ENCODE results near the gene RHEB. TPM values are rescaled to one million over a fixed set of nuclear protein-coding genes. Genes with fewer than 3 reads are reported as not detected.

Gene RHEB
- total RNA-seq, 2 experiments from 2014 or later = 62.0 to 64.6 TPM

- H3K36me3 Mint-ChIP-seq = peaks cover 36% of the 10 kb centered on the region
- H3K27ac Mint-ChIP-seq = no peak overlapping the region
- no peak overlapping the region for H3K4me3 Mint-ChIP-seq
- no peak for DNase-seq
- intact Hi-C loops (cut with micrococcal nuclease) = no loop called here
- peaks cover 5% of the 10 kb centered on the region for H3K4me1 Mint-ChIP-seq (ENCODE audit: low read depth)
- peaks cover 4% of the 10 kb centered on the region for H3K27me3 Mint-ChIP-seq
- ChIA-PET POLR2A (no interaction called here), CTCF (interaction anchor here (5.6 kb wide), 1 partner anchor 12 kb away, joined by 36 read pairs; no protein-coding TSS in a partner anchor)
- H3K9me3 Mint-ChIP-seq = peaks cover 31% of the 10 kb centered on the region
These were observed 58.4 kb downstream of the RHEB start for GRCh38 chr7:151461096-151461941.

DNA sequence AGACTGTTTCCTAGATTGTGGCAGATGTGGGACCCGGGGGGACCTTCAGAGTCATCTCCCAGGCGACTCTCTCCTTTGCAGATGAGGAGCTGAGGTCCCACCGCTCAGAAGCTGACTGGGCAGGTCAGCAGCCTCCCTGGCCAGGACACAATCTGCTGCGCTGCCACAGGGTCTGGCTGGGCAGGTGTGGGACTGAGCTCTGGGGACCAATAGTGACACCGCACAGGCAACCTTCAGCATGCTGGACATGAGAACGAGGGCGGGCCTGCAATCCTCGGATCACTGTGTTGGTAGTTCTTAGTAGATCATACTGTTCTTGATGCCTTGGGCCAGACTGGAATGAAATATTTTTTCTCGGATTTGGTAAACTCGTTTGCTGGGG lies 59.2 kb downstream of the RHEB start:
- H3K9me3 Mint-ChIP-seq = peaks cover 30% of the 10 kb centered on the region
- intact Hi-C loops (cut with micrococcal nuclease) = no loop called here
- ChIA-PET CTCF (interaction anchor here (5.6 kb wide), 1 partner anchor 11 kb away, joined by 36 read pairs; no protein-coding TSS in a partner anchor), POLR2A (no interaction called here)
- H3K27me3 Mint-ChIP-seq = peaks cover 4% of the 10 kb centered on the region
- no peak overlapping the region for H3K4me3 Mint-ChIP-seq
- H3K27ac Mint-ChIP-seq = no peak overlapping the region
- peaks cover 7% of the 10 kb centered on the region for H3K4me1 Mint-ChIP-seq (ENCODE audit: low read depth)
- peaks cover 28% of the 10 kb centered on the region for H3K36me3 Mint-ChIP-seq
- no peak for DNase-seq

GRCh38 chr7:151459726-151460473 lies 59.8 kb downstream of the RHEB start:
- H3K9me3 Mint-ChIP-seq = peaks cover 26% of the 10 kb centered on the region
- CTCF ChIA-PET = interaction anchor here (5.6 kb wide), 1 partner anchor 11 kb away, joined by 36 read pairs; no protein-coding TSS in a partner anchor
- H3K27me3 Mint-ChIP-seq = peaks cover 4% of the 10 kb centered on the region
- H3K27ac Mint-ChIP-seq = no peak overlapping the region
- DNase-seq = no peak
- H3K4me3 Mint-ChIP-seq = no peak overlapping the region
- intact Hi-C loops (cut with micrococcal nuclease) = no loop called here
- H3K36me3 Mint-ChIP-seq = peaks cover 23% of the 10 kb centered on the region
- POLR2A ChIA-PET = no interaction called here
- peaks cover 8% of the 10 kb centered on the region for H3K4me1 Mint-ChIP-seq (ENCODE audit: low read depth)

DNA sequence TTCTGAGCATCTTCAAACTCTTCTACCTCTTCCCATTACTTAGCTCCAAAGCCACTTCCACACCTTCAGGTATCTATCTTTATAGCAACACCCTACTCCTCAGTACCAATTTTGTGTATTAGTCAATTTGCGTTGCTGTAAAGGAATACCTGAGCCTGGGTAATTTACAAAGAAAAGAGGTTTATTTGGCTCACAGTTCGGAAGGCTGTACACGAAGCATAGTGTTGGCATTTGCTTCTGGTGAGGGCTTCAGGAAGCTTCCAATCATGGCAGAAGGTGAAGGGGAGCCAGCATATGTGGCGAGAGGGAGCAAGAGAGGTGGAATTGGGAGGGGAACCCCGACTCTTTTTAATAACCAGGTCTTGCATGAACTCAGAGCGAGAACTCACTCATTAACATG lies 62.2 kb downstream of the RHEB start:
- intact Hi-C loops (cut with micrococcal nuclease) = no loop called here
- peaks cover 9% of the 10 kb centered on the region for H3K9me3 Mint-ChIP-seq
- H3K4me3 Mint-ChIP-seq = no peak overlapping the region
- POLR2A ChIA-PET = no interaction called here
- peaks cover 4% of the 10 kb centered on the region for H3K27me3 Mint-ChIP-seq
- H3K27ac Mint-ChIP-seq = no peak overlapping the region
- CTCF ChIA-PET = interaction anchor here (2.7 kb wide), 1 partner anchor 9 kb away, joined by 10 read pairs; no protein-coding TSS in a partner anchor
- no peak for DNase-seq
- H3K36me3 Mint-ChIP-seq = peaks cover 3% of the 10 kb centered on the region
- peaks cover 8% of the 10 kb centered on the region for H3K4me1 Mint-ChIP-seq (ENCODE audit: low read depth)

GRCh38 chr7:151456782-151457181 lies 62.9 kb downstream of the RHEB start:
- no peak for DNase-seq
- peaks cover 4% of the 10 kb centered on the region for H3K27me3 Mint-ChIP-seq
- H3K4me3 Mint-ChIP-seq = no peak overlapping the region
- intact Hi-C loops (cut with micrococcal nuclease) = no loop called here
- peaks cover 2% of the 10 kb centered on the region for H3K9me3 Mint-ChIP-seq
- CTCF ChIA-PET = interaction anchor here (2.7 kb wide), 1 partner anchor 9 kb away, joined by 10 read pairs; no protein-coding TSS in a partner anchor
- no peaks in the 10 kb centered on the region for H3K36me3 Mint-ChIP-seq
- H3K4me1 Mint-ChIP-seq (ENCODE audit: low read depth) = peaks cover 8% of the 10 kb centered on the region
- POLR2A ChIA-PET = no interaction called here
- no peak overlapping the region for H3K27ac Mint-ChIP-seq

DNA sequence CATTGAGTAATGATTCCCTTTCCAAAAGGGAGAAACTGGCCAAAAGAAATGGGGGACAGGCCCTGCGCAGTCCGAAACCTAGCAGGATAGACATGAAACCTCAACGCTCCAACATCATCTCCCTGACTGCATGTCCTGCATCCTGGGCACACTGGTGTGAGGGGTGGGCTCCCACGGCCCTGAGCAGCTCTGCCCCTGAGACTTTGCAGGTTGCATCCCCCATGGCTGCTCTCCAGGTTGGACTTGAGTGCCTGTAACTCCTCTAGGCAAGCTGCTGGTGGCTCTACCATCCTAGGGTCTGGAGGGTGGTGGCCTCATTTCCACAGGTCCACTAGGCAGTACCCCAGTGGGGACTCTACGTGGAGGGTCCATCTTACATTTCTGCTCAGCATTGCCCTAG lies 63.4 kb downstream of the RHEB start:
- intact Hi-C loops (cut with micrococcal nuclease) = no loop called here
- DNase-seq = no peak
- Mint-ChIP-seq H3K4me1 (ENCODE audit: low read depth) (peaks cover 8% of the 10 kb centered on the region), H3K4me3 (no peak overlapping the region), H3K36me3 (no peaks in the 10 kb centered on the region), H3K27me3 (peaks cover 4% of the 10 kb centered on the region), H3K27ac (no peak overlapping the region), H3K9me3 (peaks cover 2% of the 10 kb centered on the region)
- CTCF ChIA-PET = interaction anchor here (1.6 to 2.7 kb wide), 2 partner anchors 8 to 88 kb away, joined by 5 to 10 read pairs; no protein-coding TSS in a partner anchor
- POLR2A ChIA-PET = no interaction called here

GRCh38 chr7:151455690-151456089 lies 64.0 kb downstream of the RHEB start:
- peaks cover 8% of the 10 kb centered on the region for H3K4me1 Mint-ChIP-seq (ENCODE audit: low read depth)
- POLR2A ChIA-PET = no interaction called here
- no peak overlapping the region for H3K27ac Mint-ChIP-seq
- CTCF ChIA-PET = interaction anchor here (1.6 kb wide), 1 partner anchor 87 kb away, joined by 5 read pairs; no protein-coding TSS in a partner anchor
- intact Hi-C loops (cut with micrococcal nuclease) = no loop called here
- H3K27me3 Mint-ChIP-seq = peaks cover 3% of the 10 kb centered on the region
- H3K4me3 Mint-ChIP-seq = no peak overlapping the region
- peak; percentile 30 for DNase-seq
- H3K36me3 Mint-ChIP-seq = no peaks in the 10 kb centered on the region
- no peaks in the 10 kb centered on the region for H3K9me3 Mint-ChIP-seq

GRCh38 chr7:151454932-151455530 lies 64.7 kb downstream of the RHEB start:
- ChIA-PET CTCF (interaction anchor here (1.6 kb wide), 1 partner anchor 87 kb away, joined by 5 read pairs; no protein-coding TSS in a partner anchor), POLR2A (no interaction called here)
- peaks cover 8% of the 10 kb centered on the region for H3K4me1 Mint-ChIP-seq (ENCODE audit: low read depth)
- no peak overlapping the region for H3K27ac Mint-ChIP-seq
- H3K9me3 Mint-ChIP-seq = no peaks in the 10 kb centered on the region
- DNase-seq = no peak
- H3K36me3 Mint-ChIP-seq = no peaks in the 10 kb centered on the region
- no peak overlapping the region for H3K4me3 Mint-ChIP-seq
- intact Hi-C loops (cut with micrococcal nuclease) = no loop called here
- H3K27me3 Mint-ChIP-seq = no peaks in the 10 kb centered on the region

DNA sequence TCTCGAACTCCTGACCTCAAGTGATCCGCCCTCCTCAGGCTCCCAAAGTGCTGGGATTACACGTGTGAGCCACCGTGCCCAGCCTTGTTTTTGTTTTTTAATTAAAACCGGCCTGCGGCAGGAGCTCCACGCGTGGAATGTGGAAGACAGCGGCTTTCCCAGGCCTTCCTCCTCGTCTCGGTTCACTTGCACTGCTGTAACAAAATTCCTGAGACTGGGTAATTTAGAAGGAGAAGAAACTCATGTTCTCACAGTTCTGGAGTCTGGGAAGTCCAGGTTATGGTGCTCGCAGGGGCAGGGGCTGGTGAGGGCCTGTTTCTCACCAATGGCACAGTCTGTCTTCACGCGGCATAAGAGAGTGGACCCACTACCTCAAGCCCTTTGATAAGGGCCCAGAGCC lies 65.4 kb downstream of the RHEB start:
- Mint-ChIP-seq H3K4me1 (ENCODE audit: low read depth) (peaks cover 12% of the 10 kb centered on the region), H3K36me3 (no peaks in the 10 kb centered on the region), H3K4me3 (no peak overlapping the region), H3K9me3 (no peaks in the 10 kb centered on the region), H3K27ac (no peak overlapping the region), H3K27me3 (peaks cover 2% of the 10 kb centered on the region)
- ChIA-PET CTCF (interaction anchor here (0.8 to 14.5 kb wide), 2 partner anchors 58 to 85 kb away, joined by 3 to 384 read pairs; no protein-coding TSS in a partner anchor), POLR2A (no interaction called here)
- DNase-seq = no peak
- intact Hi-C loops (cut with micrococcal nuclease) = no loop called here

GRCh38 chr7:151453326-151453791 lies 66.3 kb downstream of the RHEB start:
- H3K4me3 Mint-ChIP-seq = no peak overlapping the region
- no peak overlapping the region for H3K27ac Mint-ChIP-seq
- ChIA-PET CTCF (interaction anchor here (14.5 kb wide), 1 partner anchor 84 kb away, joined by 384 read pairs; no protein-coding TSS in a partner anchor), POLR2A (no interaction called here)
- peaks cover 2% of the 10 kb centered on the region for H3K27me3 Mint-ChIP-seq
- no peaks in the 10 kb centered on the region for H3K9me3 Mint-ChIP-seq
- DNase-seq = no peak
- H3K4me1 Mint-ChIP-seq (ENCODE audit: low read depth) = peaks cover 12% of the 10 kb centered on the region
- intact Hi-C loops (cut with micrococcal nuclease) = no loop called here
- no peaks in the 10 kb centered on the region for H3K36me3 Mint-ChIP-seq

DNA sequence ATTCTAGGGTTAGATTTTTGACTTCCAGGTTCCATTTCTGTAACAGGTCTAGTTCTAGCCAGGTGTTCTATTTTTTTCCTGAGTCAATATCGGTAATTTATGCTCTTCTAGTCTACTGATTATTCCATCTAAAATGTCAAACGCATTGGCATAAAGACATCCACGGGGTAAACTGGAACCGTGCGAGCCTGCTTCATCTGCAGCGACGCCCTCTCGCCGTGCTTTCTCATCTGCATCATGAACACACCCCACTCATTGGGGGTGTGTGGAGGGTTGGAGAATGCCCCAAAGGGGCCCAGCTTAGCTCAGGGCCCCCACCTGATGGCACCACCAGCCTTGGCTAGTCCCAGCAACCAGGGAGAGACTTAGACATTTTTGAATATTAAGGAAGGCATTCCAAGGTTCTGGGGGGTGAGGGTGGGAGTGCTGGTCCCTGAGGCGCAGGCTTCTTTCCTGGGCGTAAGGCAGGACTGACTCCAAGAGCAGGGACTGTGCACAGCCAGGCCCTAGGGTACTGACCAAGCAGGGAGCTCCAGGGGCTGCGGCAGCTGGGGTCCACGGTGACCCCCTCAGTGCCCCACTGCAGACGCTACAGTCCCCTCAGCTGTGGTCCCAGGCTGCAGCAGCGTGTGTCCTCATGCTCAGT lies 66.9 kb downstream of the RHEB start:
- intact Hi-C loops (cut with micrococcal nuclease) = no loop called here
- DNase-seq = no peak
- H3K27me3 Mint-ChIP-seq = peaks cover 2% of the 10 kb centered on the region
- no peaks in the 10 kb centered on the region for H3K36me3 Mint-ChIP-seq
- H3K27ac Mint-ChIP-seq = no peak overlapping the region
- H3K4me1 Mint-ChIP-seq (ENCODE audit: low read depth) = peaks cover 12% of the 10 kb centered on the region
- no peaks in the 10 kb centered on the region for H3K9me3 Mint-ChIP-seq
- ChIA-PET CTCF (interaction anchor here (14.5 kb wide), 1 partner anchor 84 kb away, joined by 384 read pairs; no protein-coding TSS in a partner anchor), POLR2A (no interaction called here)
- no peak overlapping the region for H3K4me3 Mint-ChIP-seq

All from activated CD4-positive, alpha-beta memory T cell treated with anti-CD3 and anti-CD28 coated beads for 36 hours (primary cell).